GM10266 (cell line): ENCODE measurements around the gene EXOC6.

Experiments
- DNase-seq: peaks from one replicate; pipeline ENCODE4 v3.0.0; 2012; ENCODE audit errors: extremely low spot score
- CTCF ChIP-seq: IDR thresholded peaks from 2 replicates; pipeline ENCODE4 v1.5.1; 2012; ENCODE audit warnings: mild to moderate bottlenecking, low read depth; ENCODE audit not compliant: control insufficient read depth, insufficient read depth; ENCODE audit errors: missing control alignments

EXOC6 gene, protein sequence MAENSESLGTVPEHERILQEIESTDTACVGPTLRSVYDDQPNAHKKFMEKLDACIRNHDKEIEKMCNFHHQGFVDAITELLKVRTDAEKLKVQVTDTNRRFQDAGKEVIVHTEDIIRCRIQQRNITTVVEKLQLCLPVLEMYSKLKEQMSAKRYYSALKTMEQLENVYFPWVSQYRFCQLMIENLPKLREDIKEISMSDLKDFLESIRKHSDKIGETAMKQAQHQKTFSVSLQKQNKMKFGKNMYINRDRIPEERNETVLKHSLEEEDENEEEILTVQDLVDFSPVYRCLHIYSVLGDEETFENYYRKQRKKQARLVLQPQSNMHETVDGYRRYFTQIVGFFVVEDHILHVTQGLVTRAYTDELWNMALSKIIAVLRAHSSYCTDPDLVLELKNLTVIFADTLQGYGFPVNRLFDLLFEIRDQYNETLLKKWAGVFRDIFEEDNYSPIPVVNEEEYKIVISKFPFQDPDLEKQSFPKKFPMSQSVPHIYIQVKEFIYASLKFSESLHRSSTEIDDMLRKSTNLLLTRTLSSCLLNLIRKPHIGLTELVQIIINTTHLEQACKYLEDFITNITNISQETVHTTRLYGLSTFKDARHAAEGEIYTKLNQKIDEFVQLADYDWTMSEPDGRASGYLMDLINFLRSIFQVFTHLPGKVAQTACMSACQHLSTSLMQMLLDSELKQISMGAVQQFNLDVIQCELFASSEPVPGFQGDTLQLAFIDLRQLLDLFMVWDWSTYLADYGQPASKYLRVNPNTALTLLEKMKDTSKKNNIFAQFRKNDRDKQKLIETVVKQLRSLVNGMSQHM

DNA sequence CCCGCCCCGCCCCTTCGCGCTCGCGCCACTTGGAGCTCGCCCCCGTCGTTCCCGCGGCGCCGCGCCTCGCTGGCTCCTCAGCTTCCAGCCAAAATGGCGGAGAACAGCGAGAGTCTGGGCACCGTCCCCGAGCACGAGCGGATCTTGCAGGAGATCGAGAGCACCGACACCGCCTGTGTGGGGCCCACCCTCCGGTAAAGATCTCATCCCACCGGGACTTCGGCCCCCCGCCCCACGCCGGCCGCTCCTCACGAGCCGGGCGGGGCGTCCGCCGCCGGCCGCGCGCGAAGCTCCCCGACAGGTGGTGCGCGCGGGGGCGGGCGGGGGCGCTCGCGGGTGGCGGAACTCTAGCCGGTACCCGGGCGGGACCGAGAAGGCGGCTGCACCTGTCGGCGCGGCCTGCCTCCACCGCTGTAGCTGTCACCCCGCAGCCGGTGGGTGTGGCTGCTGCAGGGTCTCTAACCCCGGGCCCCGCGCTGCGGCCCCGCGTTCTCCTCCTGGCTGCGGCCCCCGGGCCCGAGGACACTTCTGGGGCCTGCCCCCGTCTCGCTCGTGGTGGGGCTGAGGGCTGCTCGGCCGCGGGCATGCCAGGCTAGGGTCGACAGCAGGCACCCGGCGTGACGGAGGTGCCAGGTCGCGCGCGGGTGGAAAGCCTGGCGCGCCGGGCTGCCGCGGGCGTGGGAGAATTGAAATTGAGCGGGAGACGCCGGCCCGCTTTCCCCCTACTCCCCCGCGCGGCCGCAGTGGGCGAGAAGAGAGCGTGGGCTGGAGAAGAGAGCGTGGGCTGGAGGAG, at the start of gene EXOC6:
EXOC6 (plus strand) TSS at position 80 of the 793 bp plus-strand sequence; CDS start at position 94, 14 bp downstream.
- no peak for TF ChIP-seq CTCF
- DNase-seq: peak; percentile 93

GRCh38 chr10:92799568-92799967, 48.8 kb upstream of the EXOC6 start:
- no peak for DNase-seq
- TF ChIP-seq CTCF: no peak

DNA sequence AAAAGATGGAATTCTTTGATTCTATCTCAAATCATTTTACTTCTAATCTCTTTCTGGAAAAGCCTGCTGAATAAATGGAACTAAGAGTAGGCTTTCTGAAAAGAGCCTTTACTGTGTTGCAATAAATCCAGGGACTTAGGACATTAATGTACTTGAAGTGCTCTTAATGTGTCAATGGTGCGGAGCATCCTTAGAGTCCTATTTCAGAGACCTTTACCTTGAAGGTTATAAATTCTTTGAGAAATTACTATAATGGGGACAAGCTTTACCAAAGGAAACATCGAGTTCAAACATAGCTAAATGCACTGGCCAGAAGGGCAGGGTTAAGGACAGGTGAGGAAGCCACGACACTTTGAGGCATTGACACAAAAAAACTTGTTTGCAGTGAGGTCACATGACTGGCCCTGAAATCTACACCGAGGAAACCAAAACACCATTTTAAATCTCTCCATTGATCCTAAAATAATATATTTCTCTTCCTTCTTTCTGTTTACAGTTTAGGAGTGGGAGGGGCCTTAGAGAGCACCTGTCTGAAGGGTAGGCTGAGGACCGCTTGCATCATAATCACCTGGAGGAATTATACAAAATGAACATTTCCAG, 48.1 kb upstream of the EXOC6 start:
- DNase-seq: no peak
- TF ChIP-seq CTCF: no peak

GRCh38 chr10:92801978-92802872, 46.1 kb upstream of the EXOC6 start:
- no peak for DNase-seq
- no peak for TF ChIP-seq CTCF

DNA sequence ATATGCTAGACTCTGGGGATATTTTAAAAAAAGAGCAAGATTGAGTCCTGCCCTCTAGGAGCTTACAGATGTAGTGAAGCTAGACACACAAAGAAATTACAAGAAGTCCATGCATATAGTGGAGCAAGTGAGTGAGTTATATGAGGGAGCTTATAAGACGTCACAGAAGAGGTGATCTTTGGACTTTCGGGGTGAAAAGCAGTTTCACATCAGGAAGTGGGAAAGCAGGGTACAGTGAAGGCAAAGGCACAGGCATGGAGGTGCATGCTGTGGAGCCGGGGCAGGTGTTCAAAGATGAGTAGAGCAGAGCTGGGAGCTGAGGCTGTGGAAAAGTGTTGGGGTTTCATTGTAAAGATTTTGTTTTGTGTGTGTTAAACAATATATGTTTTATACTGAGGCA, 38.5 kb upstream of the EXOC6 start:
- no peak for TF ChIP-seq CTCF

GRCh38 chr10:92810934-92811532, 37.3 kb upstream of the EXOC6 start:
- DNase-seq: no peak

More for the DNA sequence above, 38.5 kb upstream of the EXOC6 start:
- DNase-seq: no peak

More at GRCh38 chr10:92810934-92811532, 37.3 kb upstream of the EXOC6 start:
- TF ChIP-seq CTCF: no peak
